GM10248 (cell line): ENCODE measurements around the gene PKNOX2.

Source experiments
- CTCF ChIA-PET: fragments of 300-600 bp; sonication (Branson Sonifier 250); formaldehyde crosslinking; extraction: SDS; loops from one replicate; lab custom pipeline; 2021; ENCODE audit warnings: antibody characterized with exemption; lab: Yijun Ruan, JAX
- POLR2A ChIA-PET: fragments of 350-650 bp; sonication (Branson Sonifier 250); formaldehyde crosslinking; extraction: SDS; loops from one replicate; lab custom pipeline; 2020; ENCODE audit warnings: antibody characterized with exemption; lab: Yijun Ruan, JAX
- DNase-seq: peaks from one replicate; pipeline ENCODE4 v3.0.0; 2012; ENCODE audit errors: extremely low spot score
- CTCF ChIP-seq: IDR thresholded peaks from 2 replicates; pipeline ENCODE4 v1.5.1; 2012; ENCODE audit warnings: mild to moderate bottlenecking, low read depth; ENCODE audit errors: extremely low read depth, missing control alignments, control extremely low read depth

Gene PKNOX2

GRCh38 chr11:125445731-125446130, 281.2 kb downstream of the PKNOX2 start:
- ChIA-PET CTCF (no interaction called here), POLR2A (no interaction called here)
- no peak for TF ChIP-seq CTCF
- no peak for DNase-seq

DNA sequence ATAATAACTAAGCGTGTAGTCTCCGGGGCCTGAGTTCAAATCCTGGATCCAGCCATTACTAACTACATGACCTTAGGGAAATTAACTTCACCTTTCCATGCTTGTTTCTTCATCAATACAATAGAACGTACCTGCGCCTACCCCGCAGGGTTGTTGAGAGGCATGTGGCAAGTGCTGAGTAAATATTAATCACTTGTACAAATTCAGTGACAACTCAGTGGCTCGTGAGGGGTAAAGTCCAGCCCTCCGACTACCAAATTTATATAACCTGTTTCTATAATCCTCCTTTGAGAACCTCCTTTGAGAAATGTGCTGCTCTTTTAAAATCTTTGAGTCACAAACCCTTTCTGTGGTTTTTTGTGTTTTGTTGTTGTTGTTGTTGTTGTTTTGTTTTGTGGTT, 281.7 kb downstream of the PKNOX2 start:
- CTCF ChIA-PET, result no interaction called here
- POLR2A ChIA-PET, result no interaction called here
- DNase-seq, result no peak
- no peak for TF ChIP-seq CTCF

DNA sequence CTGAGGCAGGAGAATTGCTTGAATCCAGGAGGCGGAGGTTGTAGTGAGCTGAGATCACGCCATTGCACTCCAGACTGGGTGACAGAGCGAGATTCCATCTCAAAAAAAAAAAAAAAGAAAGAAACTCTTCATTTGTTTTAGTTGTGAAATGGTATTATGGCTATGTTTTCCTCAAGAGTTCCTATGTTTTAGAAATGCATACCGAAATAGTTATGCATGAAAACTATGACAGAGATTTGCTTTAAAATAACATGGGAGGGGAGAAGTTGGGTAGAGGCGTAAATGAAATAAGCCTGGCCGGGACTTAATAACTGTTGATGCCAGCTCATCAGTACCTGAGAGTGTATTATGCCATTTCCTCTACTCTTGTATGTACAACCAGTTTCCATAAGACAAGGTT, 283.2 kb downstream of the PKNOX2 start:
- no peak for DNase-seq
- no peak for TF ChIP-seq CTCF
- CTCF ChIA-PET, result interaction anchor here (1.6 kb wide), 1 partner anchor 12 kb away, joined by 3 read pairs; no protein-coding TSS in a partner anchor
- POLR2A ChIA-PET, result no interaction called here

- TF ChIP-seq CTCF, result no peak
- ChIA-PET POLR2A (no interaction called here), CTCF (interaction anchor here (1.6 kb wide), 1 partner anchor 12 kb away, joined by 3 read pairs; no protein-coding TSS in a partner anchor)
- DNase-seq, result no peak
These were observed 283.6 kb downstream of the PKNOX2 start for GRCh38 chr11:125448136-125448535.

GRCh38 chr11:125449565-125449964, 285.0 kb downstream of the PKNOX2 start:
- ChIA-PET POLR2A (no interaction called here), CTCF (interaction anchor here (1.6 to 5.7 kb wide), 2 partner anchors 10 to 18 kb away, joined by 3 to 40 read pairs; no protein-coding TSS in a partner anchor)
- no peak for DNase-seq
- TF ChIP-seq CTCF, result no peak

GRCh38 chr11:125451400-125452124, 287.0 kb downstream of the PKNOX2 start:
- ChIA-PET POLR2A (no interaction called here), CTCF (interaction anchor here (1.1 to 5.7 kb wide), 9 partner anchors 10 to 497 kb away, joined by 3 to 40 read pairs (median 6); partner anchors contain the start of genes CCDC15 and EI24)
- peak; percentile 52 for DNase-seq
- no peak for TF ChIP-seq CTCF
